ENCODE data around the gene LILRA1.
A peak's percentile ranks its signal among the peaks of the same experiment; 100 is the strongest.
"Not testable (repeated sequence)": the region's sequence is repeated elsewhere in the genome, so short reads cannot be mapped to it uniquely, and the experiment has no call there.

Gene LILRA1

DNA sequence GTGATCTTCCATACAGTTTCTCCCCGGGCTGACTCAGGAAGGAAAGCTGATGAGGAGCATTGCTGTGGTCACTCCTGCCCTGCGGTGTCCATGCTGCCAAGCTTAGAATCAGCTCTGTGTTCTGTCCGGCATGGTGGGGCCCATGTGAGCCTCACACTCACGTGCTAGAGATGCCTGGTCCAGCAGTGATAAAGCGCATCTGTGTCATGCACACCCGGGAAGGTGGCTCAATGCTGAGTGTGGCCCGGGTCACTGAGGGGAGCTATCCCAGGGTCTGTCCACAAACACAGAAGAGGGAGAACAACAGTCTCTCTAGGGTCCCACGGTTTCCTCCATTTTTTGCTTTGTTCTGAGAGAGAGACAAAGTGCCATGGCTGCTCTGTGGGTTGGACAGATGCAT is 33.3 kb downstream of the LILRA1 start:
- Histone ChIP-seq H3K9ac (no peak overlapping the region), H3K4me1 (peaks cover 73 to 95% (median 91%) of the 10 kb centered on the region in 10 experiments), H3K27ac (peak overlapping the region in 5 of 11 experiments; percentile 19 to 67 (median 33); a peak in 7 of 22 replicates), H3K4me2 (peak overlapping the region in 9 of 11 experiments; percentile 16 to 98 (median 92); a peak in 15 of 22 replicates), H4K20me1 (0 out of 22 replicates have a peak, but pooled peaks cover 0 to under 1% (median 0%) of the 10 kb centered on the region in 11 experiments), H3K9me3 (replicated peaks in 1 of 11) (peaks cover 0 to 9% (median 6%) of the 10 kb centered on the region in 11 experiments; a peak in 16 of 22 replicates), H3K4me3 (peak overlapping the region in 1 of 10 experiments; percentile 29; a peak in 1 of 20 replicates), H3K36me3 (peaks cover 0 to 14% (median 0%) of the 10 kb centered on the region in 11 experiments; a peak in 5 of 22 replicates), H3K27me3 (no peaks in the 10 kb centered on the region)
- TF ChIP-seq Cebpa-rat (IDR thresholded peaks at IDR 0.05) = no peak

- H3K9me3 ChIP-seq (replicated peaks in 1 of 11) = not testable (repeated sequence)
- H3K27ac ChIP-seq = peak overlapping the region in 5 of 11 experiments; percentile 5 to 67 (median 40); a peak in 9 of 22 replicates
Observed at GRCh38 chr19:54627912-54628311, 34.5 kb downstream of the LILRA1 start.

DNA sequence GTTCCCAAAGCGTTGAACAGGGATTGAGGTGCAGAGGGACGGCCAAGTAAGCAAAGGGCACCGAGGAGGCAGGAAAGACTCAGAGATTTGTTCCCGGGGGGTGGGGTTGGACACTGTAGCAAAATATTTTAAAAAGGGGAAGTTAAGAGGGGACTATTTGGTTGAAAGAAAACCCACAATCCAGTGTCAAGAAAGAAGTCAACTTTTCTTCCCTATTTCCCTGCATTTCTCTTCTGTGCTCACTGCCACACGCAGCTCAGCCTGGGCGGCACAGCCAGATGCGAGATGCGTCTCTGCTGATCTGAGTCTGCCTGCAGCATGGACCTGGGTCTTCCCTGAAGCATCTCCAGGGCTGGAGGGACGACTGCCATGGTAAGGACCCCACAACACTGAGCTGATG is 36.8 kb downstream of the LILRA1 start, which contains the start of gene LILRB1:
Gene LILRB1, plus strand, starts transcription at position 223 of the 400 bp plus-strand sequence. CDS start 590 bp downstream, outside the sequence.
- not testable (repeated sequence) for H3K9me3 ChIP-seq (replicated peaks in 1 of 11); H3K27me3 ChIP-seq
- Histone ChIP-seq H3K4me1 (peaks cover 78 to 94% (median 88%) of the 10 kb centered on the region in 10 experiments), H3K36me3 (peaks cover 0 to 50% (median 12%) of the 10 kb centered on the region in 11 experiments; a peak in 12 of 22 replicates), H3K9ac (peak within 1 kb of the TSS; percentile 64 to 86 (median 74)), H3K4me3 (peak within 1 kb of the TSS; percentile 39 to 76 (median 63)), H4K20me1 (peaks cover 0 to 20% (median 0%) of the 10 kb centered on the region in 11 experiments; a peak in 6 of 22 replicates), H3K4me2 (peak within 1 kb of the TSS; percentile 80 to 99 (median 96)), H3K27ac (peak within 1 kb of the TSS; percentile 53 to 85 (median 78))

More at GRCh38 chr19:54627912-54628311, 34.5 kb downstream of the LILRA1 start:
- Histone ChIP-seq H3K36me3 (peaks cover 0 to 26% (median 2%) of the 10 kb centered on the region in 11 experiments; a peak in 12 of 22 replicates), H3K4me1 (peaks cover 78 to 99% (median 94%) of the 10 kb centered on the region in 10 experiments), H3K9ac (peak overlapping the region in 4 of 11 experiments; percentile 13 to 44 (median 39); a peak in 4 of 22 replicates), H3K4me2 (peak overlapping the region; percentile 80 to 99 (median 96))
- not testable (repeated sequence) for H3K27me3 ChIP-seq, H3K4me3 ChIP-seq, H4K20me1 ChIP-seq

- Histone ChIP-seq H3K27ac (peak overlapping the region; percentile 53 to 85 (median 78)), H3K36me3 (peaks cover 0 to 55% (median 12%) of the 10 kb centered on the region in 11 experiments; a peak in 12 of 22 replicates), H4K20me1 (peaks cover 0 to 25% (median 0%) of the 10 kb centered on the region in 11 experiments; a peak in 6 of 22 replicates), H3K4me2 (peak overlapping the region; percentile 80 to 99 (median 96)), H3K9ac (peak overlapping the region; percentile 64 to 86 (median 74)), H3K27me3 (no peaks in the 10 kb centered on the region), H3K4me1 (peaks cover 76 to 93% (median 87%) of the 10 kb centered on the region in 10 experiments), H3K9me3 (replicated peaks in 1 of 11) (peaks cover 0 to 9% (median 6%) of the 10 kb centered on the region in 11 experiments; a peak in 16 of 22 replicates), H3K4me3 (peak overlapping the region; percentile 39 to 76 (median 63))
- no peak for TF ChIP-seq Cebpa-rat (IDR thresholded peaks at IDR 0.05)
Observed at GRCh38 chr19:54630782-54631181, 37.4 kb downstream of the LILRA1 start.

GRCh38 chr19:54631489-54632337 is 38.3 kb downstream of the LILRA1 start:
- peak overlapping the region; percentile 80 to 99 (median 96) for H3K4me2 ChIP-seq
- H3K27me3 ChIP-seq = not testable (repeated sequence)

GRCh38 chr19:54632517-54632916 is 39.1 kb downstream of the LILRA1 start:
- Histone ChIP-seq H3K9ac (peak overlapping the region in 2 of 11 experiments; percentile 81 to 86; a peak in 5 of 22 replicates), H3K4me1 (peaks cover 68 to 78% (median 75%) of the 10 kb centered on the region in 10 experiments), H4K20me1 (peaks cover 0 to 25% (median 0%) of the 10 kb centered on the region in 11 experiments; a peak in 6 of 22 replicates), H3K4me3 (peak overlapping the region in 6 of 10 experiments; percentile 19 to 76 (median 66); a peak in 8 of 20 replicates), H3K4me2 (peak overlapping the region; percentile 80 to 99 (median 96)), H3K36me3 (peaks cover 0 to 63% (median 12%) of the 10 kb centered on the region in 11 experiments; a peak in 12 of 22 replicates), H3K27ac (0 out of 22 replicates have a peak overlapping the region, but pooled peaks of 1 of the 11 experiments have one; percentile 76)
- H3K27me3 ChIP-seq; H3K9me3 ChIP-seq (replicated peaks in 1 of 11): not testable (repeated sequence)

More at GRCh38 chr19:54631489-54632337, 38.3 kb downstream of the LILRA1 start:
- Histone ChIP-seq H3K4me3 (peak overlapping the region in 9 of 10 experiments; percentile 45 to 76 (median 63); a peak in 17 of 20 replicates), H3K36me3 (peaks cover 0 to 62% (median 12%) of the 10 kb centered on the region in 11 experiments; a peak in 12 of 22 replicates), H4K20me1 (peaks cover 0 to 25% (median 0%) of the 10 kb centered on the region in 11 experiments; a peak in 6 of 22 replicates), H3K9ac (peak overlapping the region in 10 of 11 experiments; percentile 67 to 86 (median 74); a peak in 17 of 22 replicates), H3K4me1 (peaks cover 74 to 84% (median 83%) of the 10 kb centered on the region in 10 experiments), H3K27ac (peak overlapping the region in 10 of 11 experiments; percentile 55 to 85 (median 78); a peak in 20 of 22 replicates)
- H3K9me3 ChIP-seq (replicated peaks in 1 of 11) = not testable (repeated sequence)

DNA sequence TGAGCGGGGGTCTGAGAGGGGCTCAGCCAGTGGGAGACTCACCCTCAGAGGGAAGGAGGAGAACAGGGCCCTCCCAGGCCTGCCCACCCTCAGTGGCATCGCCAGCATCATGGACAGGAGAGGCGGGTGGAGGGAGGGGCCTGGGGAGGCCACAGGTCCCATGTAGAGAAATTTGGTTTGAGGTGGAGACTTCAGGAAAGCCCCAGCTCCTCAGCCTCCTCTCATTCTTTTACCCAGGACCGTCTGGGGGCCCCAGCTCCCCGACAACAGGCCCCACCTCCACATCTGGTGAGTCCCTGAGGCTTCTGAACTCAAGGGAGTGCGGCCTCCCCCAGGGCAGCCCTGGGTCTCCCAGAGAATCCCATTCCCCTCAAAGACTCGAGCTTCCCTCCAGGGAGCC is 40.0 kb downstream of the LILRA1 start:
- no peak for TF ChIP-seq Cebpa-rat (IDR thresholded peaks at IDR 0.05)
- Histone ChIP-seq H3K4me2 (peak overlapping the region; percentile 48 to 99 (median 93)), H3K4me1 (peaks cover 59 to 70% (median 66%) of the 10 kb centered on the region in 10 experiments), H3K9me3 (replicated peaks in 1 of 11) (no peaks in the 10 kb centered on the region), H3K9ac (peak overlapping the region in 6 of 11 experiments; percentile 2 to 86 (median 26); a peak in 6 of 22 replicates), H3K4me3 (peak overlapping the region in 3 of 10 experiments; percentile 18 to 76 (median 64); a peak in 7 of 20 replicates), H4K20me1 (peaks cover 0 to 25% (median 0%) of the 10 kb centered on the region in 11 experiments; a peak in 6 of 22 replicates), H3K27me3 (no peaks in the 10 kb centered on the region), H3K36me3 (peaks cover 0 to 63% (median 12%) of the 10 kb centered on the region in 11 experiments; a peak in 12 of 22 replicates), H3K27ac (peak overlapping the region in 2 of 11 experiments; percentile 13 to 46; a peak in 4 of 22 replicates)

DNA sequence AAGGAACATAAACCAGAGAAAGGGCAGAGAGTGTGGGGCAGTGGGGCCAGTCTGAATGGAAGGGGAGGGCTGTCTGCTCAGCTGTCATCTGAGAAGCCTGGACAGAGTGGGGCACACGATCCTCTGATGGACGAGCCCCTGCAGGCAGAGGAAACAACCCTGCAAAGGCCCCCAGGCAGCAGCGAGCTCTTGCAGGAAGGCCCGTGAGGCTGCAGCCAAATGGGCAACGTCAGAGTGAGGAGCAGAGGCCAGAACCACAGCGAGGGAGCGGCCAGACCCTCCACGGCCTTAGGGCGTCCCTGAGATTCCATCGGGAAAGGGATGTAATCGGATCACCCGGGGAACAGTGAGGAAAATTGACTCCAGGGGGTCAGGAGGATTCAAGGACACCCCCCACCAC is 42.6 kb downstream of the LILRA1 start:
- H3K9ac ChIP-seq; H3K27ac ChIP-seq; H3K9me3 ChIP-seq (replicated peaks in 1 of 11); H3K27me3 ChIP-seq; H3K4me3 ChIP-seq: not testable (repeated sequence)
- Histone ChIP-seq H4K20me1 (peaks cover 0 to 25% (median 0%) of the 10 kb centered on the region in 11 experiments; a peak in 6 of 22 replicates), H3K4me1 (peaks cover 34 to 46% (median 40%) of the 10 kb centered on the region in 10 experiments), H3K36me3 (peaks cover 0 to 61% (median 12%) of the 10 kb centered on the region in 11 experiments; a peak in 12 of 22 replicates), H3K4me2 (peak overlapping the region in 3 of 11 experiments; percentile 56 to 60 (median 58); a peak in 2 of 22 replicates)

All from BLaER1 treated with 17β-estradiol and CSF1 and Interleukin-3, amounts not matched to agents 10 nM and 100 nM (cell line).